GM21528 (cell line): ENCODE data around the gene PPP2R5E.

Source experiments
- ATAC-seq: cut with Tn5 transposase; IDR thresholded peaks from one replicate; pipeline ENCODE4 v1.9.1; 2021; ENCODE audit warnings: mild to moderate bottlenecking, moderate library complexity; ENCODE audit not compliant: unreplicated experiment, low FRiP score

PPP2R5E gene

DNA sequence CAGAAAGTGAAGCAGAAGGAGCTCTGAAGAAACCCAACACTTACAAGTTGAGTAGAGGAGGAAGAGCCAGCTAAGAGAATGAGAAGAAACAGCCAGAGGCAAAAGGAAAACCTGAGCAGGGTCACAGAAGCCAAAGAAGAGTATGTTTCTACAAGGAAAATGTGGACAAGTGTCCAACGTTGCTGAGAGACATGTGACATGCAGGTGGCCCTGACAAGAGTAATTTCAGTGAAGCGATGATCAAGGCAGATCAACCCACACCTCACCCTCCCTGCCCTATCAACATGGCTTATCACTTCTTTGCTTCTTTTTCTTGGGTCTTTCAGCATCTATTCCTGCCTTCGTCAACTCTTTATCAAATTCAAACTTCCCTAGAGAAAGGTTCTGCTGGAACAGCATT lies 68.3 kb downstream of the PPP2R5E start:
- no peak for ATAC-seq

DNA sequence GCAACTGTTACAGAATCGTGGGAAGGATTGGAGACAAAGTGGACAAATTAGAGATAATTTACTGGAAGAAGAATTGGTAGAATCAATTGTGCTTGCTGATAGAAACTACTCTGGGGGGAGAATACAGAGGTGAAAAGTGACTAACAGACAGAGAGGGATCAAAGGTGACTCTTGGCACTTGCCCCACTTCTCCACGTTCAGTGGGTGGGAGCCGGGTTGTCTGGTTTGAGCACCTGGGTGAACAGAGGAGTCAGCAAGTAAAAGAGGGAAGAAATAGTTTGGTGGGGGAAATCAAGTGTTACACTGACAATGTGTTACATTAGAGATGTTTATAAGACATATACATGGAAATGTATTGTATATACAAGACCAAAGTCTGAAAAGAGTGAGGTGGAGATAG lies 69.1 kb downstream of the PPP2R5E start:
- ATAC-seq: no peak

DNA sequence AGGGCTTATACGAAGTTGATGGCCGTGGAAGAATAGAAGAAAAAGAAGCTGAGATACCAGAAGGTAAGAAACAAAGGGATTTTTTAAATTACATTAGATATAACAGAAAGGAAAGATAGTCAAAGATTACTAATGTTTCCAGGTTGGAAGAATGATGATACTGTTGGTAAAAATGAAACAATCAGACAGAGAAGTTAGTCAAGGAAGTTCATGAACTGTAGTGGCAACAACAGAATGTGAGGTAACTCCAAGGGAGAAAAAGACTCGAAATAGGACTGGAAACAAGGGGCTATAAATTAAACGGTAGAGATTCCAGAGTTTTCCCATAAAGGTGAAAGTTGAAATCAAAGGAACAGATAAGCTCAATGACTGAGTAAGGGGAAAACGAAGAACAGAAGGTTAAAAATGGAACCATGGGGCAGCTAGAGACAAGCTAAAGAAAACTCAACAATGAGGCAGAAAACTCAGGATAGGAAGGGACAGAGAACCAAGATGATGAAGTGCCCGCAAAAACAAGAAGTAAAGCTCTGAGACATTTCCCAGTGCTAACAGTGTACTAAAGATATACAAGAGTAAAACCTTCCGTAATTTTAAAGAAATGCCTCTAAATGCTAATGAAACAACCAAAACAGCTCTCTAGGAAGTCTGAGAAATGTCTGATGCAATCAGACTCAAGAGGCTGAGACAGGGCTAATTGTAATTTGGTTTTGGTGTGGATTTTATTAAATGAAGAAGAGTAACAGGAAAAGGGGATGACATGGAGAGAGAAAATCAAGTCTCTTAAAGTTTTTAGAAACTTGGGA lies 70.0 kb downstream of the PPP2R5E start:
- no peak for ATAC-seq

GRCh38 chr14:63470962-63471793 lies 72.0 kb downstream of the PPP2R5E start:
- ATAC-seq: peak; percentile 92

- no peak for ATAC-seq
Observed at GRCh38 chr14:63468294-63468693, 74.9 kb downstream of the PPP2R5E start.

- ATAC-seq: no peak
Observed at GRCh38 chr14:63467440-63468072, 75.6 kb downstream of the PPP2R5E start.

GRCh38 chr14:63465347-63465746 lies 77.8 kb downstream of the PPP2R5E start:
- ATAC-seq: no peak

GRCh38 chr14:63460680-63461369 lies 82.4 kb downstream of the PPP2R5E start:
- no peak for ATAC-seq

GRCh38 chr14:63459738-63460137 lies 83.4 kb downstream of the PPP2R5E start:
- ATAC-seq: no peak

- ATAC-seq: no peak
Observed at GRCh38 chr14:63457498-63457897, 85.7 kb downstream of the PPP2R5E start.

DNA sequence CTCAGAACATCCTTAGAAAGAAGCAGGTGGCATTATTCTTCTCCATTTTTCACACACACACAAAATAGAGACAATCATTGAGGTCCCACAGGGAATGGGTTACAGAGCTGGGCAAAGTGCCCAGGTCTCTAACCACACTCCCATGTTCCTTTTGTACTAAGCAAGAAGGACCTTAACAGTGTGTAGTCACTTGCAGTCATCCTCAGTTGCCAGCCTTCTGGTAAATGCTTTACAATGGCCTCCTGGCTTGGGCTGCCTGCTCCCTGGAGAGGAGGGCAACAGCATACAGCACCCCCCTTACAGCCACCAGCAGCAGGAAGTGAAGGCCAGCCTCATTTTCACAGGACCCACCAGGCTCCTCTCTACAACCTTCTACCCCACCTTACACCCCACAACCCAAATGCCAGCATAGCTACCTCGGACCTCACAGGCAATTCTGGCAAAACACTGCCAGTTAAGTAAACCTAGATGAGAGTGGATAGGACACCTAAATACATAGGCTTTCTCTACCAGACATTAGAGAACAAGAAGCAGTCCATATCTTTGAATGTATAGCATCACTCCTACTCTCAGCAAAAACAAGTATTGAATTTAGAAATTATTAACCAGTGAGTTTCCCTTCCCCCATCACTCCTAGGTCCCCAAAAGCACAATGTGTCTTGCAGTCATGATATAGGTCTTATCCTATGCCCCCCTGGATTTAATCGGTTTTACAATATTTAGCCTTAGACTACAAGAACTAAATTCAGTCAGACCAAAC lies 88.1 kb downstream of the PPP2R5E start:
- ATAC-seq: no peak

- ATAC-seq: no peak
Observed at GRCh38 chr14:63454436-63454835, 88.7 kb downstream of the PPP2R5E start.

GRCh38 chr14:63453443-63453936 lies 89.7 kb downstream of the PPP2R5E start:
- ATAC-seq: no peak

GRCh38 chr14:63452796-63453195 lies 90.4 kb downstream of the PPP2R5E start:
- no peak for ATAC-seq

DNA sequence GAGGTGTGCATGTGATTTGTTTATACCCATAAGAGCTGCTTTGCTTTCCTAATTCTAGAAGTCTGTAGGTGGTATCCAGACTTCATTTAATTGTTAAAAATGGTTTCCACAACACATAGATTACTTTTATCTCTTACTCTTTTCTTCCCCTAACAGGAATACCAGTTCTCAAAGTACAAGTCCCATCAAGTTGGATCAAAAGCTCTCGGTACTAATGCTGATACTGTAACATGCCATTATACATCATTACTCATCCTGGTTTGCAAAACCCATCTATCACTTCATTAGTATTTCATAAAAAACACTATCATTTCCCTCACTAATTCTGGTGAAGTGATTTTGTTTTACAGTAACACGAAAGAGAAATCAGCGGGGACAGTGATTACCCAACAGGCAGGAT lies 94.3 kb downstream of the PPP2R5E start:
- no peak for ATAC-seq

DNA sequence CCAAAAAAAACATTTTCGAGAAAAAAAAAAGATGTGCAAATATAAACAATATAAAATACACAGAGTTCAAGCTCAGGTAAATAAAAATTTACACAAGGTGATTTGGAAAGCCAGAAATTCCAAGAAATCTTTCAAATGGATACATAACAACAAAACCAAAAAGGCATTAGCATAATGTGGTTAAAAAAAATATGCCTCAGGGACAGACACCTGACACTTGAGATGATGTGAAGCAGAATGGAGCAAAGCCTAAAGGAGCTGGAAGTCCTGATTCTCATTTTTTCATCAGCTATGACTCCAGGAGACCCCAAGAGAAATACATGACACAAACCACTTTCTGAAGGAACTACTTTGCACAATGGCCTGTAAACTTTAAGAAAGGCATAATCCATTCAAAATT lies 98.6 kb downstream of the PPP2R5E start:
- ATAC-seq: no peak

GRCh38 chr14:63443988-63444387 lies 99.2 kb downstream of the PPP2R5E start:
- ATAC-seq: no peak

DNA sequence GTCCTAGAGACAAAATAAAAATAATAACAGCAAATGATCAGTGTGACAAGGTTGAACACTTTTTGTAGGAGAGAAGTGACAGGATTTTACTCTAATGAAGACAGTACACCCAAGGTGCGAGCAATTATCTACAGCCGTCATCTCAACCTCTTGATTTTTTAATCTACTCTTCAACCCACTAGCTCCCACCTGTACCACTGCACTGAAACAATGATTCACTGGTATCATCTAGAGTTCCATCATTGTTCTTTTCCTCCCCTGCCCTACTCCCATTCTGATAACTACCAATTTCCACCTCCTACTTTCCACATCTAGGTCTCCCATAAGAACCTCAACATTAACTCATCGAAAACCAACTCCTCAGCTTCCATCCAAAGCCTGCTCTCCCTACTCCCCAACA lies 99.8 kb downstream of the PPP2R5E start:
- ATAC-seq: no peak

- no peak for ATAC-seq
Observed at GRCh38 chr14:63438065-63438757, 105.0 kb downstream of the PPP2R5E start.
